HEK293 (cell line): ENCODE measurements around the gene EPOP.
A peak's percentile ranks its signal among the peaks of the same experiment; 100 is the strongest.

ENCODE experiments used
- CTCF ChIA-PET: fragments of 350-600 bp; formaldehyde crosslinking; extraction: SDS; loops from one replicate; lab custom pipeline; 2021; ENCODE audit warnings: antibody characterized with exemption; lab: Yijun Ruan, JAX
- POLR2A ChIA-PET: fragments of 300-600 bp; formaldehyde crosslinking; extraction: SDS; loops from one replicate; lab custom pipeline; 2020; ENCODE audit warnings: antibody characterized with exemption, inconsistent platforms; lab: Yijun Ruan, JAX
- H3K27ac ChIP-seq: fragments of 200-500 bp; sonication (Bioruptor generic); 2 replicates; pipeline ENCODE4 v1.5.1; 2014; ENCODE audit warnings: low read depth, low read length, control low read depth, inconsistent platforms; ENCODE audit errors: extremely low read depth
- H3K36me3 ChIP-seq, 2 experiments: fragments of 200-500 bp in 1 of 2; sonication (Bioruptor generic) in 1 of 2; 1 replicate in 1 of 2; 2 replicates in 1 of 2; pipeline ENCODE4 v1.5.1; 2014 to 2017; ENCODE audit warnings: inconsistent platforms in 2 of 2, low read length in 2 of 2; ENCODE audit not compliant: control insufficient read depth in 2 of 2, insufficient read depth in 1 of 2
- H3K4me1 ChIP-seq: fragments of 200-500 bp; sonication (Bioruptor generic); 2 replicates; pipeline ENCODE4 v1.5.1; 2014; ENCODE audit warnings: mild to moderate bottlenecking, low read length, inconsistent platforms; ENCODE audit not compliant: control insufficient read depth, insufficient read depth
- H3K4me3 ChIP-seq: 2 replicates; pipeline ENCODE4 v1.5.1; 2011; ENCODE audit warnings: low read depth, mild to moderate bottlenecking, control low read depth, low read length, moderate library complexity
- H3K9me3 ChIP-seq: fragments of 200-500 bp; sonication (Bioruptor generic); 2 replicates; pipeline ENCODE4 v1.5.1; 2014; ENCODE audit warnings: low read depth, low read length, inconsistent platforms; ENCODE audit not compliant: control insufficient read depth, insufficient read depth
- EGR2 ChIP-seq: fragments of 450-650 bp; formaldehyde crosslinking; IDR thresholded peaks from 2 replicates; pipeline ENCODE4 v1.5.1; 2016; ENCODE audit warnings: low read depth, missing biosample characterization, missing genetic modification characterization
- GLIS2 ChIP-seq: fragments of 450-650 bp; formaldehyde crosslinking; IDR thresholded peaks from 2 replicates; pipeline ENCODE4 v1.5.1; 2016; ENCODE audit warnings: missing biosample characterization, missing genetic modification characterization
- SCRT2 ChIP-seq: fragments of 450-650 bp; formaldehyde crosslinking; IDR thresholded peaks from 2 replicates; pipeline ENCODE4 v1.5.1; 2016; ENCODE audit warnings: missing biosample characterization, missing genetic modification characterization
- ZBTB21 ChIP-seq: fragments of 450-650 bp; formaldehyde crosslinking; IDR thresholded peaks from 2 replicates; pipeline ENCODE4 v1.5.1; 2017; ENCODE audit warnings: missing biosample characterization, missing genetic modification characterization
- ZFHX2 ChIP-seq: fragments of 450-650 bp; formaldehyde crosslinking; conservative IDR thresholded peaks from 2 replicates; pipeline ENCODE4 v1.5.1; 2016; ENCODE audit warnings: missing biosample characterization, missing genetic modification characterization
- ZIC2 ChIP-seq: fragments of 450-650 bp; formaldehyde crosslinking; IDR thresholded peaks from 2 replicates; pipeline ENCODE4 v1.5.1; 2016; ENCODE audit warnings: missing biosample characterization, missing genetic modification characterization
- ZNF114 ChIP-seq: fragments of 450-650 bp; formaldehyde crosslinking; IDR thresholded peaks from 2 replicates; pipeline ENCODE4 v1.5.0; 2017; ENCODE audit warnings: missing biosample characterization, missing genetic modification characterization
- ZNF280D ChIP-seq: fragments of 450-650 bp; formaldehyde crosslinking; IDR thresholded peaks from 2 replicates; pipeline ENCODE4 v1.5.1; 2016; ENCODE audit warnings: missing biosample characterization, missing genetic modification characterization
- ZNF626 ChIP-seq: fragments of 450-650 bp; sonication (Bioruptor Pico); formaldehyde crosslinking; IDR thresholded peaks from 2 replicates; pipeline ENCODE4 v1.5.1; 2018; ENCODE audit warnings: missing biosample characterization, missing genetic modification characterization, inconsistent platforms

The EPOP gene

DNA sequence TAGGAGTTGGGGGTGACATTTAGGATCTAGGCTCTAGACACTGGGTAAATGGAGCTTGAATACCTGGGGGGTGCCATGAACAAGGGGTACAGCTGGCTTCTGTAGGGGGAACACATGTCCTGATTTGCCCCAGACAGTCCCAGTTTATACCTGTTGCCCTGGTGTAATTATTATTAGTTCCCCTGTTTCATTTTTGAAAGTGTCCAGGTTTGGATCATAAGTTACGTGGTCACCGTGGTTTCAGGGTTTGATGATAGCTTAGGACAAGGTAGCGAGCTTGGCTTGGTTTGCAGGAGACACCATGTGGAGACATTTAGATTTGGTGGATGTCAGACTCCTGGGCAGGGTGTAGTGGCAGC, 35.8 kb upstream of the EPOP start:
- peaks cover 5% of the 10 kb centered on the region; the same call in 1 of the 2 replicates for H3K4me1 ChIP-seq
- peaks cover 7 to 81% of the 10 kb centered on the region in 2 experiments; a peak in 2 of 3 replicates for H3K36me3 ChIP-seq
- no peak overlapping the region for H3K4me3 ChIP-seq
- no peak overlapping the region for H3K27ac ChIP-seq
- no peaks in the 10 kb centered on the region for H3K9me3 ChIP-seq
- ChIA-PET POLR2A (interaction anchor here (0.9 to 1.2 kb wide), 2 partner anchors 18 to 21 kb away, joined by 3 read pairs; no protein-coding TSS in a partner anchor), CTCF (interaction anchor here (0.6 to 1.6 kb wide), 8 partner anchors 18 to 153 kb away, joined by 3 to 8 read pairs (median 4); no protein-coding TSS in a partner anchor)
- TF ChIP-seq EGR2, result no peak
- no peak for TF ChIP-seq ZFHX2 (tag by site-specific recombination)
- peak; percentile 64; the same call in 1 of the 2 replicates for TF ChIP-seq SCRT2 (tag by site-specific recombination)
- TF ChIP-seq ZNF114 (tag by site-specific recombination), result no peak

DNA sequence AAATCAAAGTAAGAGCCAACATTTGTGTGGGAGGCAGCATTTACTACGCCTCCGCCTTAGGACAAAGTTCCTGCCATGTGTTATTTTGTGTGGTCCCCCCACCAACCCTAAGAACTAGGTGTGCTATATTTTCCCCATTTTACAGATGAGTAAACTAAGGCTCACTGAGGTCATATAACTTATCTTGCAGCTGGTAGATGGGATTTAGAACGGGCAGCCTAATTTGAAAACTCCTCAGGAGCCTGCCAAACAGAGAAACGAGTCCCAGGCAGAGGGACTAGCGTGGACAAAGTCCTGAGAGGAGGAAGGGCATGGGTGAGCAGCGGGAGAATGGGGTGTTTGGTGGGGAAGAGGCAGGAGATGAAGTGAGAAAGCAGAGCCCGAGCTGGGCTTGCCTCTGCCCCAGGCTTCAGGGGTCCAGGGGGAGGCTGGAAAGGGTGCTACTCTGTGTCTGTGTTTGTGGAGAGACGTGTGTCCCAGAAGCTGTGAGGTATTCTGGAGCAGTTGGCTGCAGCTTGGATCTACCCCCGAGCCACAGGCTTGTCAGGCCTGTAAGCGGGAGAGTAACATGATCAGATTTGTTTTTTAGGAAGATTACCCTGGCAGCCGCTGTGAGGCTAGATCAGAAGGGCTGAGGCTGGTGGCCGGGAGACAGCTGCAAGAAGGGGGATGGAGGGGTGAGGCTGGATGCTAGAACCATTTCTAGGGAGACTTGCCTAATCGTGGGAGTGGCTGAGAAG, 35.3 kb upstream of the EPOP start:
- CTCF ChIA-PET, result interaction anchor here (0.7 to 1.6 kb wide), 7 partner anchors 19 to 1303 kb away, joined by 3 to 8 read pairs (median 3); no protein-coding TSS in a partner anchor
- peaks cover 7 to 76% of the 10 kb centered on the region in 2 experiments; a peak in 2 of 3 replicates for H3K36me3 ChIP-seq
- POLR2A ChIA-PET, result interaction anchor here (0.9 to 1.2 kb wide), 3 partner anchors 9 to 21 kb away, joined by 3 to 5 read pairs (median 3); no protein-coding TSS in a partner anchor
- H3K9me3 ChIP-seq, result no peaks in the 10 kb centered on the region
- H3K27ac ChIP-seq, result no peak overlapping the region
- no peak overlapping the region for H3K4me3 ChIP-seq
- peaks cover 5% of the 10 kb centered on the region; the same call in 1 of the 2 replicates for H3K4me1 ChIP-seq
- TF ChIP-seq ZBTB21 (no peak), ZFHX2 (tag by site-specific recombination) (peak; percentile 46; the same call in 1 of the 2 replicates)
- TF ChIP-seq, all 188 proteins: peak for 1

DNA sequence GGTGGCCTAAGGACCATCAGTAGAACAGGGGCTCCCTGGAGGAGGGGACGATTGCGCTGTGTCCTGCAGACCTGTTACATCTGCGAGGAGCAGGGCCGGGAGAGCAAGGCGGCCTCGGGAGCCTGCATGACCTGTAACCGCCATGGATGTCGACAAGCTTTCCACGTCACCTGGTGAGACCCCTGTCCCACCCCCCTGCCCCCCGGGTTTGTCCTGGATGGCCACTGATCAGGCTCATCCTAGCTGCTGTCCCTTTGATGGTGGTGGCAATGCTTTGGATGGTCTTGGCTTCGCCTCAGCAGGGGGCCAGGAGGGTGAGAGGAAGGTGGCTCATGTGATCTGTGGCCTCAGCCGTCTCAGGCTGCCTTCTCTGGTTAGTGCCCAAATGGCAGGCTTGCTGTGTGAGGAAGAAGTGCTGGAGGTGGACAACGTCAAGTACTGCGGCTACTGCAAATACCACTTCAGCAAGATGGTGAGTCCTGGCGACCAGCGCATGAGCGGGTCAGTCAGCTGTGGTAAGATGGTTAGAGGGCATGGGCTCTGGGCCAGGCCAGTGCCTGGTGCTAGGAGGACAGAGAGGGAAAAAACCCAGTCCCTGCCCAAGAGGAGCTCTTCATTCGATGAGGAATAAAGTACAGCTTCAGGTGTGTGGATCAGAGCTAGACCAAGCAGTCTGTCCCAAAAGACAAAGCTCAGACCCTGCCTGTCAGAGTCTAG, 34.5 kb upstream of the EPOP start:
- Histone ChIP-seq H3K36me3 (peaks cover 7 to 68% of the 10 kb centered on the region in 2 experiments; a peak in 2 of 3 replicates), H3K4me3 (no peak overlapping the region), H3K4me1 (peaks cover 5% of the 10 kb centered on the region), H3K9me3 (no peaks in the 10 kb centered on the region), H3K27ac (no peak overlapping the region)
- ChIA-PET POLR2A (interaction anchor here (0.5 to 1.0 kb wide), 2 partner anchors 10 to 127 kb away, joined by 5 to 10 read pairs; no protein-coding TSS in a partner anchor), CTCF (interaction anchor here (0.7 to 1.6 kb wide), 2 partner anchors 41 to 1304 kb away, joined by 3 to 6 read pairs; no protein-coding TSS in a partner anchor)
- TF ChIP-seq ZNF626 (tag by site-specific recombination), result no peak
- 0 out of 2 replicates have a peak, but pooled peaks have one; percentile 28 for TF ChIP-seq SCRT2 (tag by site-specific recombination)

DNA sequence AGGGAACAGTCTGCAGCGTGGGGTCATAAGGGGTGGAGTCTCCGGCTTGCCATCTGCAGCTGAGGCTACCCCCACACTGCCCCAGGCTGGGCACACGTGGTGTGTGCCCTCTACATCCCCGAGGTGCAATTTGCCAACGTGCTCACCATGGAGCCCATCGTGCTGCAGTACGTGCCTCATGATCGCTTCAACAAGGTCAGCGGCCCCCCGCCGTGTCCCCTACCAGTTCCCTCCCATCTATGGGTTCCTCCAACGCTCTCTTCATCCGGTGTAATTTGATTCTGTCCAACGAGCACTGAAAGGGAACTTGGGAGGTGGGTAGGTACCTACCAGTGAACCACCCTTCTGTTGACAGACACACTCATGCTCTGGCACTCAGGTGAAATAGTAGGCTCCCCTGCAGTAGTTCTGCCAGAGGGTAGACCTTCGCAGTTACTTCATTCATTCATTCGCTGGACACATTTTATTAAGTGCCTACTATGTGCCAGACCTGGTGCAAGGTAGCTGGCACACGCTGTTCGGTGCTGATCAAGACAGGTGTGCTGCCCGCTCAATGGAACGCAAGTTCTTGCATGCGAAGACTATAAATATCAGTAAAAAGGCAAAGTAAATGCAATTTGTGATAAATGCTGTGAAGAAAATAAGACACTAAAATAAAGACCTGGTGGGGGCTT, 33.1 kb upstream of the EPOP start:
- CTCF ChIA-PET, result interaction anchor here (0.7 to 0.8 kb wide), 2 partner anchors 27 to 78 kb away, joined by 3 read pairs; no protein-coding TSS in a partner anchor
- Histone ChIP-seq H3K9me3 (no peaks in the 10 kb centered on the region), H3K4me1 (peaks cover 10% of the 10 kb centered on the region), H3K27ac (no peak overlapping the region), H3K36me3 (peaks cover 7 to 53% of the 10 kb centered on the region in 2 experiments; a peak in 2 of 3 replicates), H3K4me3 (no peak overlapping the region)
- POLR2A ChIA-PET, result interaction anchor here (0.7 to 3.6 kb wide), 3 partner anchors 23 to 27 kb away, joined by 3 to 18 read pairs (median 3); partner anchors contain the start of gene CISD3
- TF ChIP-seq ZIC2 (tag by site-specific recombination), result peak; percentile 37; the same call in 1 of the 2 replicates
- 0 out of 2 replicates have a peak, but pooled peaks have one; percentile 20 for TF ChIP-seq GLIS2 (tag by site-specific recombination)
- TF ChIP-seq ZNF280D (tag by site-specific recombination), result no peak
